ENCODE results near the gene FRMPD1.

DNA sequence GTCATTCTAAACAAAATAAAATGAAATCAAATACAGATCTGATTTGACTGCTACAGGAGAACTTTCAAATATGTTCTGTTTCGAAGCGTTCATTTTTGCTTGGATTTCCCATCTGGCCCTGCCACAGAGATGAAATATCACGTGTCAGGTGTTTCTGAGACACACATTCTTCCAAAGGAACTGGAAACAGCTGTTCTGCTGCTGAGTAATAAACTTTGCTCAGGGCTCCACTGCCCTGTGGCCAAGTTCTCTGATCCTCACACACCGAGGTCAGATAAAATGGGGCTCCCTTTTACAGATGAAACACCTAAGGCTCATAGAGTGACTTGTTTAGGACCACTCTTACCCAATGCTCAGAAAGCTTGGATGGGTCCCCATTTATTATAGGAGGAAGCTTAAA is 42.5 kb downstream of the FRMPD1 start:
- TF ChIP-seq CTCF (IDR thresholded peaks at IDR 0.05; ENCODE audit: low read length), result no peak
- TF ChIP-seq EZH2phosphoT487 (IDR thresholded peaks at IDR 0.05; ENCODE audit: low read length), result no peak
- TF ChIP-seq EZH2 (optimal IDR thresholded peaks at IDR 0.05; ENCODE audit: low read depth, low read length), result no peak
